SJSA1 (cell line): ENCODE measurements around the gene DLST. TPM values are rescaled to one million over a fixed set of nuclear protein-coding genes. Genes with fewer than 3 reads are reported as not detected.

Experiments used
- DNase-seq, 2 experiments: peaks; one replicate each; pipeline ENCODE4 v3.0.0-alpha.2; 2015 to 2020; ENCODE audit warnings: low spot score in 2 of 2, low read depth in 1 of 2
- H3K27ac ChIP-seq: fragments of 250-450 bp; sonication (Bioruptor Pico); 2 replicates; pipeline ENCODE4 v1.5.1; 2020; ENCODE audit warnings: mild to moderate bottlenecking, moderate library complexity
- H3K27me3 ChIP-seq: fragments of 250-450 bp; sonication (Bioruptor Pico); replicated peaks from 2 replicates; pipeline ENCODE4 v1.5.1; 2020; ENCODE audit warnings: mild to moderate bottlenecking, moderate library complexity
- H3K36me3 ChIP-seq: fragments of 250-450 bp; sonication (Bioruptor Pico); 2 replicates; pipeline ENCODE4 v1.5.1; 2020; ENCODE audit warnings: mild to moderate bottlenecking
- H3K4me1 ChIP-seq: fragments of 250-450 bp; sonication (Bioruptor Pico); replicated peaks from 2 replicates; pipeline ENCODE4 v1.6.1; 2021; ENCODE audit warnings: mild to moderate bottlenecking
- H3K4me3 ChIP-seq: fragments of 250-450 bp; sonication (Bioruptor Pico); 2 replicates; pipeline ENCODE4 v1.5.1; 2020; ENCODE audit warnings: mild to moderate bottlenecking
- H3K9me3 ChIP-seq: fragments of 250-450 bp; sonication (Bioruptor Pico); replicated peaks from 2 replicates; pipeline ENCODE4 v1.5.1; 2020; ENCODE audit warnings: mild to moderate bottlenecking
- total RNA-seq: library from RNA; depleted of rRNA; stranded (reverse); fragments of >200 nt; shearing (Covaris generic); gene quantifications from 2 replicates; pipeline ENCODE4 v1.2.3, GENCODE V29; 2014

Gene DLST
- total RNA-seq, 1 experiment from 2014 or later = 34.9 TPM

GRCh38 chr14:74910556-74910955 is 28.8 kb downstream of the DLST start:
- Histone ChIP-seq H3K36me3 (peaks cover 10% of the 10 kb centered on the region), H3K9me3 (no peaks in the 10 kb centered on the region), H3K27me3 (no peaks in the 10 kb centered on the region), H3K4me3 (no peak overlapping the region), H3K4me1 (no peaks in the 10 kb centered on the region; the same call in 1 of the 2 replicates), H3K27ac (no peak overlapping the region)
- no peak for DNase-seq

- H3K27me3 ChIP-seq = no peaks in the 10 kb centered on the region
- H3K4me3 ChIP-seq = no peak overlapping the region
- no peak for DNase-seq
- no peaks in the 10 kb centered on the region; the same call in 1 of the 2 replicates for H3K4me1 ChIP-seq
- peaks cover 4% of the 10 kb centered on the region; the same call in 1 of the 2 replicates for H3K36me3 ChIP-seq
- no peaks in the 10 kb centered on the region for H3K9me3 ChIP-seq
- no peak overlapping the region for H3K27ac ChIP-seq
Observed at GRCh38 chr14:74911221-74911620, 29.5 kb downstream of the DLST start.

- Histone ChIP-seq H3K4me3 (no peak overlapping the region), H3K36me3 (peaks cover 1% of the 10 kb centered on the region; the same call in 1 of the 2 replicates), H3K9me3 (no peaks in the 10 kb centered on the region), H3K27ac (no peak overlapping the region), H3K4me1 (no peaks in the 10 kb centered on the region; the same call in 1 of the 2 replicates), H3K27me3 (no peaks in the 10 kb centered on the region)
- no peak for DNase-seq
Observed at GRCh38 chr14:74911704-74912103, 30.0 kb downstream of the DLST start.

DNA sequence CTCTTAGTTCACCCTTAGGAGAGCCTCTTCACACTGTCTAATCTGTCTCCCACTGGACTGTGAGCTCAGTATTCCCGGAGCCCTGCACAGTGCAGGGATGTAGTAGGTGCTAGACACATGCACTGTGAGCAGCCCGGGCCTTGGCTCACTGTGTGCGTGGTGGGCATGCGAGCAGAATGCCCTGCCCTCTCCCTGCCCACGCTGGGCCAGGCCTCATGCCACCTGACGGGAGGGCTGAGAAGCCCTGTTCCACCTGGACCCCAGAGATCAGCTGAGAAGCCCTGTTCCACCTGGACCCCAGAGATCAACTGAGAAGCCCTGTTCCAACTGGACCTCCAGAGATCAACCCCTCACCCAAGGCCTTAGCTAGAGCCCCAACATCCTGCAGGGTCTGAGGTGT is 30.4 kb downstream of the DLST start:
- no peaks in the 10 kb centered on the region for H3K27me3 ChIP-seq
- no peak overlapping the region for H3K27ac ChIP-seq
- no peaks in the 10 kb centered on the region for H3K9me3 ChIP-seq
- H3K4me1 ChIP-seq = no peaks in the 10 kb centered on the region; the same call in 1 of the 2 replicates
- no peak for DNase-seq
- H3K36me3 ChIP-seq = no peaks in the 10 kb centered on the region
- no peak overlapping the region for H3K4me3 ChIP-seq

- Histone ChIP-seq H3K4me3 (no peak overlapping the region), H3K9me3 (no peaks in the 10 kb centered on the region), H3K36me3 (no peaks in the 10 kb centered on the region), H3K27ac (no peak overlapping the region), H3K4me1 (no peaks in the 10 kb centered on the region; the same call in 1 of the 2 replicates), H3K27me3 (no peaks in the 10 kb centered on the region)
- no peak for DNase-seq
Observed at GRCh38 chr14:74912801-74913200, 31.1 kb downstream of the DLST start.

GRCh38 chr14:74913393-74913910 is 31.7 kb downstream of the DLST start:
- H3K4me1 ChIP-seq = no peaks in the 10 kb centered on the region; the same call in 1 of the 2 replicates
- H3K36me3 ChIP-seq = no peaks in the 10 kb centered on the region
- H3K27me3 ChIP-seq = no peaks in the 10 kb centered on the region
- no peaks in the 10 kb centered on the region for H3K9me3 ChIP-seq
- no peak overlapping the region for H3K4me3 ChIP-seq
- DNase-seq = no peak
- no peak overlapping the region for H3K27ac ChIP-seq

DNA sequence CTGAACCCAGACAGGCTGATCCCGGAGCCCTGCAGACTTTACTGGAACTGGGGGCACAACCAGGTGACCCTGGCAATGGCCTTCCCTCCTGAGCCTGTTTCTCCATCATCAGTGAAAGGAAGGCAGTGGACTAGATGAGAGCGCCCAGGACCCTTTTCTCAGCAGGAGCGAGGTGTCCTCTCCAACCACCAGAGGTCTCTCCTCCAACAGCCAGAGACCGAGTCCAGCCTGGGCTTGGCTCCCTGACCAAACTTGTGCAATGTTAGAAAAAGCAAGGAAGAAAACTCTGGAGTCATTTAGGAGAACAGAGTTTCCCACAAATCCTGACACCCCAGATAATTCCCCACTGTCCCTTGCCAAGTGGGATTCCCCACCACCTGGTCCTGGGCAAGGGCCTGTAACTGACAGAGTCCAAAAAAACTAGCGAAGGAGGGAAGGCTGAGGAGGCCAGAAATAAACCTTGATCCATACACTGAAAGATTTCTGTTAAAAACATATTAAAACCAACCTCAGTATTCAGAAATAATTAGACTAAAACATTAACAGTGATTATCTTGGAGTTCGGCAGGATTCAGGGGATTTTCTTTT is 32.4 kb downstream of the DLST start:
- Histone ChIP-seq H3K9me3 (no peaks in the 10 kb centered on the region), H3K4me1 (no peaks in the 10 kb centered on the region; the same call in 1 of the 2 replicates), H3K27ac (no peak overlapping the region), H3K4me3 (no peak overlapping the region), H3K36me3 (no peaks in the 10 kb centered on the region), H3K27me3 (no peaks in the 10 kb centered on the region)
- peak in 1 of 2 experiments; percentile 28 for DNase-seq

- Histone ChIP-seq H3K9me3 (no peaks in the 10 kb centered on the region), H3K4me1 (no peaks in the 10 kb centered on the region; the same call in 1 of the 2 replicates), H3K27ac (no peak overlapping the region), H3K4me3 (no peak overlapping the region), H3K27me3 (no peaks in the 10 kb centered on the region), H3K36me3 (no peaks in the 10 kb centered on the region)
- no peak for DNase-seq
Observed at GRCh38 chr14:74915426-74915825, 33.7 kb downstream of the DLST start.

GRCh38 chr14:74915826-74916225 is 34.1 kb downstream of the DLST start:
- Histone ChIP-seq H3K4me3 (no peak overlapping the region), H3K27me3 (no peaks in the 10 kb centered on the region), H3K4me1 (no peaks in the 10 kb centered on the region; the same call in 1 of the 2 replicates), H3K36me3 (no peaks in the 10 kb centered on the region), H3K9me3 (no peaks in the 10 kb centered on the region), H3K27ac (no peak overlapping the region)
- DNase-seq = no peak

DNA sequence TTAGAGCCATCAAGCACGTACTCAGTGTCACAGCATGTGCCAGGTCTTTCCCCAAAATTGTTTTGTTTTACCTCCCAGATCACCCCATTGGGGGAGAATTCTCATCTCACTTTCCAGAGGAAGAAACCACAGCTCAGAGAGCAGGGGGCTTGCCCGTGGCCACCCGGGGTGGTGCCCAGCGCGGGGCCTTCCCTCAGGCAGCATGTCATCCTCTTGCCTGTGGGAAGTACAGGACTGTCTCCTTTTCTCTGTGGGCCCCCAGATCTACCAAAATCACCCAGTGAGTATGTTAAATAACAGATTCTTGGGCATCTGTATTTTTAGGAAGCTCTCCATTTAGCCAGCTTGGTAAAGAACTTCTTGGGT is 35.4 kb downstream of the DLST start:
- H3K9me3 ChIP-seq = no peaks in the 10 kb centered on the region
- no peak overlapping the region for H3K4me3 ChIP-seq
- DNase-seq = no peak
- H3K4me1 ChIP-seq = no peaks in the 10 kb centered on the region; the same call in 1 of the 2 replicates
- H3K27me3 ChIP-seq = no peaks in the 10 kb centered on the region
- H3K27ac ChIP-seq = no peak overlapping the region
- H3K36me3 ChIP-seq = no peaks in the 10 kb centered on the region

GRCh38 chr14:74917646-74918081 is 35.9 kb downstream of the DLST start:
- no peaks in the 10 kb centered on the region for H3K27me3 ChIP-seq
- H3K4me1 ChIP-seq = no peaks in the 10 kb centered on the region; the same call in 1 of the 2 replicates
- no peak overlapping the region for H3K4me3 ChIP-seq
- no peaks in the 10 kb centered on the region for H3K9me3 ChIP-seq
- no peaks in the 10 kb centered on the region for H3K36me3 ChIP-seq
- H3K27ac ChIP-seq = no peak overlapping the region
- no peak for DNase-seq

- H3K27me3 ChIP-seq = no peaks in the 10 kb centered on the region
- peaks cover 3% of the 10 kb centered on the region for H3K4me1 ChIP-seq
- DNase-seq = no peak
- no peaks in the 10 kb centered on the region for H3K36me3 ChIP-seq
- H3K27ac ChIP-seq = no peak overlapping the region
- H3K9me3 ChIP-seq = no peaks in the 10 kb centered on the region
- H3K4me3 ChIP-seq = no peak overlapping the region
Observed at GRCh38 chr14:74918380-74918779, 36.7 kb downstream of the DLST start.

DNA sequence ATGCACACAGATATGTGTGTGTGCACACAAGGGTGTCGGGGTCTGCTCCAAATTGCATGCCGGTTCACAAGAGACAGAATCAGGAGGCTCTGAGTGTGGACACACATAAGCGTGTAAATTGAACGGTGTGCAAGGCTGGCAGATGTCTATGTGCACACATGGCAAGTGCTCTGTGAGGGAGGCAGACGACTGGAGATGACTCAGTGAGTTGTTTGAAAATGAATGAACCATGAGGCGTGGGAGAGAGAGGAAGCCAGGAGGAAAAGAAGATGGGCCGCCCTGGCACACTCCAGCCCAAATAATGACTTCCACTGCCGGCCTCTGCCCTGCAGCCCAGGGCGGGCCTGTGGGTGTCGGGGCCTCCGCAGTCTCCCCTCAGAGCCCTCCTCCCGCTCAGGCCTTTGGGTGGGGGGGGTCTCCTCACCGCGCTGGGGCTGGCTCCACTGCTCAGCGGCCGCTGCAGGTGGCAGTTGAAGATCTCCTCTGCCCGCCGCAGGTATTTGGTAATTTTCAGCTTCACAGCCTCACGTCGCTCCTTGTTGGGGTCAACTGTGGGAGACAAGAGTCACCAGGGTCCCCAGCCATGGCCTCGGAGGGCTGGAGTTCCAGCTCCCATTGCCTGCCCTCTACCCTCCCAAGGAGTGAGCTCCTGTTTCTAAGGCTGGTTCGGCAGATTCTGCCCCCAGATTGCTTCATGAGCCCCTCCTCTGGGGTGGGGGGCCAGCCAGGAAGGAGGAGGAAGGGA is 37.9 kb downstream of the DLST start:
- Histone ChIP-seq H3K27me3 (no peaks in the 10 kb centered on the region), H3K9me3 (no peaks in the 10 kb centered on the region), H3K36me3 (no peaks in the 10 kb centered on the region), H3K4me1 (peaks cover 3% of the 10 kb centered on the region; the same call in 1 of the 2 replicates), H3K4me3 (no peak overlapping the region), H3K27ac (no peak overlapping the region)
- DNase-seq = no peak

DNA sequence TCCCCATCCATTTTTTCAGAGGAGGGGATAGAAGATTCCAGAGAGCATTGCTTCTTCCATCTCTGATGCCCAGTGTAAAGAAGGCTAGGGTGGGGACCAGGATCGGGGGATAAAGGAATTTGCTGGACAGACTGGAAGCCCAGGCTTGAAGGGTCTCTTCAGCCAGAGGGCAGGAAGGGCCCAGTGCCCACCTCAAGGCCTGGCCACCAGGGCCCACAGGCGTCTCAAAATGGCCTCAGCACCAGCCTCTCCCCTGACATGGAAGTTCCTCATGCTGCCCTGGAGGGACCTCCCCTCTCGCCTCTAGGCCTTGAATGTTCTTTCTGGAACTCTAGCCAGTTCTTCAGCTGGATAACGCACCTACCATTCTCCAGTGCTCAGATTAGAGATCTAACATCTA is 38.6 kb downstream of the DLST start:
- H3K27me3 ChIP-seq = no peaks in the 10 kb centered on the region

More for the DNA sequence above, 38.6 kb downstream of the DLST start:
- H3K36me3 ChIP-seq = no peaks in the 10 kb centered on the region
- no peak for DNase-seq
- H3K4me1 ChIP-seq = peaks cover 3% of the 10 kb centered on the region; the same call in 1 of the 2 replicates
- no peak overlapping the region for H3K27ac ChIP-seq
- H3K4me3 ChIP-seq = no peak overlapping the region
- no peaks in the 10 kb centered on the region for H3K9me3 ChIP-seq
